GM15510 (cell line): Measurements from ENCODE around the gene HK2.

ENCODE experiments used
- POLR2A ChIP-seq: IDR thresholded peaks from 3 replicates; pipeline ENCODE4 v1.6.1; 2011; ENCODE audit warnings: borderline replicate concordance; ENCODE audit not compliant: insufficient read length; ENCODE audit errors: extremely low read depth

HK2 gene

GRCh38 chr2:74941284-74941683 is 107.4 kb downstream of the HK2 start:
- TF ChIP-seq POLR2A, result no peak

DNA sequence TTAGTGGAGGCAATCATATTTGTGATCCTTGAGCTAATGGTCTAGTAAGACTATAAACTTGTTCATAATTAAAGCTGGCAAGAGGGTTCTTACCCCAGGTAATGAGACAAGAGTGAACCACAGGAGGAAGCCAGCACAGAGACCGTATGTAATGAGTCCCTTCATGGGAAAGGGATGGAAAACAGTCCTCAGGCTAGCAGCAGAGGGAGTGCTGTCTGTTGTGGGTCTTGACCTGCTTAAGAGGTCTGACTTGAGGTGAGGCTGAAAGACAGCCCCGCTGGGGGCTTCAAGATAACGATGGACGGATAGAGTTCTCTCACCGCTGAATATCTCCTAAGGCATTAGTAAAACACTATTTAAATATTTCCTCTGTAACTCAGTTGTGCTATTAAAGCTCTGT is 108.3 kb downstream of the HK2 start:
- no peak for TF ChIP-seq POLR2A
